ENCODE data around the gene SH3BP1. TPM values are rescaled to one million over a fixed set of nuclear protein-coding genes. Genes with fewer than 3 reads are reported as not detected.

SH3BP1 gene
- total and polyA plus RNA-seq, 9 of the 15 experiments (the other 6 are each of a cell fraction or from before 2014, with no cell fraction given): 0.10 to 36.2 (median 10.4) TPM

GRCh38 chr22:37608477-37609239 lies 30.8 kb upstream of the SH3BP1 start, which contains the start of gene GGA1 (continued):
- TF ChIP-seq FOXJ2 (tag; IDR thresholded peaks at IDR 0.05) (no peak), ELK1 (CRISPR knock-in tag; IDR thresholded peaks at IDR 0.05) (no peak), GABPB2 (CRISPR knock-in tag; conservative IDR thresholded peaks at IDR 0.05) (no peak), MNT (conservative IDR thresholded peaks at IDR 0.05) (peak; percentile 91 to 95), ATF1 (CRISPR knock-in tag; IDR thresholded peaks at IDR 0.05) (peak; percentile 23; the same call in 1 of the 2 replicates), ATF1 (tag; IDR thresholded peaks at IDR 0.05) (peak; percentile 96), MEIS2 (IDR thresholded peaks at IDR 0.05; ENCODE audit: partially characterized antibody) (no peak), POLR2G (IDR thresholded peaks at IDR 0.05; ENCODE audit: low read depth, low read length) (peak; percentile 78), MLLT1 (IDR thresholded peaks at IDR 0.05) (no peak), ZNF263 (CRISPR knock-in tag; IDR thresholded peaks at IDR 0.05; ENCODE audit: borderline replicate concordance) (no peak), HDGF (IDR thresholded peaks at IDR 0.05) (no peak), NR2C1 (IDR thresholded peaks at IDR 0.05) (peak; percentile 86), NR2C1 (tag; IDR thresholded peaks at IDR 0.05) (peak; percentile 82), C11orf30 (IDR thresholded peaks at IDR 0.05; ENCODE audit: low read depth) (peak; percentile 94), ZNF24 (IDR thresholded peaks at IDR 0.05) (no peak), NELFE (IDR thresholded peaks at IDR 0.05; ENCODE audit: insufficient read depth, insufficient read length) (no peak), TAF15 (IDR thresholded peaks at IDR 0.05; ENCODE audit: low read depth, low read length) (no peak)
- TF ChIP-seq, protein P1, sequence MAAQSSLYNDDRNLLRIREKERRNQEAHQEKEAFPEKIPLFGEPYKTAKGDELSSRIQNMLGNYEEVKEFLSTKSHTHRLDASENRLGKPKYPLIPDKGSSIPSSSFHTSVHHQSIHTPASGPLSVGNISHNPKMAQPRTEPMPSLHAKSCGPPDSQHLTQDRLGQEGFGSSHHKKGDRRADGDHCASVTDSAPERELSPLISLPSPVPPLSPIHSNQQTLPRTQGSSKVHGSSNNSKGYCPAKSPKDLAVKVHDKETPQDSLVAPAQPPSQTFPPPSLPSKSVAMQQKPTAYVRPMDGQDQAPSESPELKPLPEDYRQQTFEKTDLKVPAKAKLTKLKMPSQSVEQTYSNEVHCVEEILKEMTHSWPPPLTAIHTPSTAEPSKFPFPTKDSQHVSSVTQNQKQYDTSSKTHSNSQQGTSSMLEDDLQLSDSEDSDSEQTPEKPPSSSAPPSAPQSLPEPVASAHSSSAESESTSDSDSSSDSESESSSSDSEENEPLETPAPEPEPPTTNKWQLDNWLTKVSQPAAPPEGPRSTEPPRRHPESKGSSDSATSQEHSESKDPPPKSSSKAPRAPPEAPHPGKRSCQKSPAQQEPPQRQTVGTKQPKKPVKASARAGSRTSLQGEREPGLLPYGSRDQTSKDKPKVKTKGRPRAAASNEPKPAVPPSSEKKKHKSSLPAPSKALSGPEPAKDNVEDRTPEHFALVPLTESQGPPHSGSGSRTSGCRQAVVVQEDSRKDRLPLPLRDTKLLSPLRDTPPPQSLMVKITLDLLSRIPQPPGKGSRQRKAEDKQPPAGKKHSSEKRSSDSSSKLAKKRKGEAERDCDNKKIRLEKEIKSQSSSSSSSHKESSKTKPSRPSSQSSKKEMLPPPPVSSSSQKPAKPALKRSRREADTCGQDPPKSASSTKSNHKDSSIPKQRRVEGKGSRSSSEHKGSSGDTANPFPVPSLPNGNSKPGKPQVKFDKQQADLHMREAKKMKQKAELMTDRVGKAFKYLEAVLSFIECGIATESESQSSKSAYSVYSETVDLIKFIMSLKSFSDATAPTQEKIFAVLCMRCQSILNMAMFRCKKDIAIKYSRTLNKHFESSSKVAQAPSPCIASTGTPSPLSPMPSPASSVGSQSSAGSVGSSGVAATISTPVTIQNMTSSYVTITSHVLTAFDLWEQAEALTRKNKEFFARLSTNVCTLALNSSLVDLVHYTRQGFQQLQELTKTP (IDR thresholded peaks at IDR 0.05; ENCODE audit: low read depth in 1 of 2, partially characterized antibody in 2 of 2): peak in 1 of 2 experiments; percentile 54
- TF ChIP-seq, protein P2, sequence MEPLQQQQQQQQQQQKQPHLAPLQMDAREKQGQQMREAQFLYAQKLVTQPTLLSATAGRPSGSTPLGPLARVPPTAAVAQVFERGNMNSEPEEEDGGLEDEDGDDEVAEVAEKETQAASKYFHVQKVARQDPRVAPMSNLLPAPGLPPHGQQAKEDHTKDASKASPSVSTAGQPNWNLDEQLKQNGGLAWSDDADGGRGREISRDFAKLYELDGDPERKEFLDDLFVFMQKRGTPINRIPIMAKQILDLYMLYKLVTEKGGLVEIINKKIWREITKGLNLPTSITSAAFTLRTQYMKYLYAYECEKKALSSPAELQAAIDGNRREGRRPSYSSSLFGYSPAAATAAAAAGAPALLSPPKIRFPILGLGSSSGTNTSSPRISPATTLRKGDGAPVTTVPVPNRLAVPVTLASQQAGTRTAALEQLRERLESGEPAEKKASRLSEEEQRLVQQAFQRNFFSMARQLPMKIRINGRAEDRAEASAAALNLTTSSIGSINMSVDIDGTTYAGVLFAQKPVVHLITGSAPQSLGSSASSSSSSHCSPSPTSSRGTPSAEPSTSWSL (CRISPR knock-in tag; IDR thresholded peaks at IDR 0.05; ENCODE audit: borderline replicate concordance): no peak
